VCaP (cell line): ENCODE results near the gene IFTAP.
"Not testable (repeated sequence)": the region's sequence is repeated elsewhere in the genome, so short reads cannot be mapped to it uniquely, and the experiment has no call there.

Source experiments
- H3K27ac ChIP-seq: fragments of 450-650 bp; 2 replicates; pipeline ENCODE4 v1.5.1; 2017
- TF ChIP-seq, protein P1 (sequence below): fragments of 450-650 bp; conservative IDR thresholded peaks from 2 replicates; pipeline ENCODE4 v1.5.1; 2017; ENCODE audit warnings: mild to moderate bottlenecking, moderate library complexity

IFTAP gene, protein sequence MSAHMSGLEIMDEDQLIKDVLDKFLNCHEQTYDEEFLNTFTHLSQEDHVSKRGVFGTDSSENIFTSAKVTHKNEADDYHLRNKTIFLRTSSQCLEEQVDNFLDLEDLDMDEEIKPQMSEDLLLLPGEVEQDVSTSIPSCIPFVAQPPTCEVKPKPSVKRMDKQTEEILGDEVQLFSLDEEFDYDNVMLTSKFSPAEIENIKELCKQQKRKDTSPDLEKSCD

DNA sequence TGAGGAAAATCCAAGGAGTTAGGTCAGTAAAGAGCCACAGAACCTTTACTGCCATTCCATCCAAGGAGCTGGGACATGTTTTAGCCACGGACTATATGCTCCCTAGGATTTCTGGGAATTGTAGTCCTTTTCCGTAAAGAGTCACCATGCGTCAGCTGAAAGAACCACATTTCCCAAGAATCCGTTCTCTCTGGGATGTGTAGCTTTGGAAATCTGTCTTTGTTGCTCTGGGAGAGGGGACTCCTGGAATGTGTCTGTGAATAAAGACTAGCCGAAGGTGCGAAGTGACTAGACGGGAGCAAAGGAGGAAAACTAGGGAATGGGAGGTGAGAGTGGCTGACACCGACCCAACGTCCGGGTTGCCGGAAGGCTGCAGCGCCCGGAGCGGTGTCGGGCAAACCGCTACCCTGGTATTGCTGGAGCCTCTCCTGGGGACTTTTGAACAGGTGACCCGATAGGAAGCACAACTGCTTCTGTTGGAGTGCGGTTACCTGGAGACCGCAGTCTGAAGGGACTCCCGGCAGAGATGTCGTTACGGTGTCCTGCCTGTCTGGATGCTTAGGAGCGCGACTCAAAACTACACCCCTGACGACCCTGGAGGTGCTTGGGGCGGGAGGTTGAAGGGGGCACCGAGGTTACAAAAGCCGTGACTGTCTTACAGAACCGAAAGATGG lies at the start of gene IFTAP:
Gene IFTAP (plus strand): TSS at position 187 of the 674 bp plus-strand sequence. CDS start 15,602 bp downstream, outside the sequence.
- TF ChIP-seq, protein P1, sequence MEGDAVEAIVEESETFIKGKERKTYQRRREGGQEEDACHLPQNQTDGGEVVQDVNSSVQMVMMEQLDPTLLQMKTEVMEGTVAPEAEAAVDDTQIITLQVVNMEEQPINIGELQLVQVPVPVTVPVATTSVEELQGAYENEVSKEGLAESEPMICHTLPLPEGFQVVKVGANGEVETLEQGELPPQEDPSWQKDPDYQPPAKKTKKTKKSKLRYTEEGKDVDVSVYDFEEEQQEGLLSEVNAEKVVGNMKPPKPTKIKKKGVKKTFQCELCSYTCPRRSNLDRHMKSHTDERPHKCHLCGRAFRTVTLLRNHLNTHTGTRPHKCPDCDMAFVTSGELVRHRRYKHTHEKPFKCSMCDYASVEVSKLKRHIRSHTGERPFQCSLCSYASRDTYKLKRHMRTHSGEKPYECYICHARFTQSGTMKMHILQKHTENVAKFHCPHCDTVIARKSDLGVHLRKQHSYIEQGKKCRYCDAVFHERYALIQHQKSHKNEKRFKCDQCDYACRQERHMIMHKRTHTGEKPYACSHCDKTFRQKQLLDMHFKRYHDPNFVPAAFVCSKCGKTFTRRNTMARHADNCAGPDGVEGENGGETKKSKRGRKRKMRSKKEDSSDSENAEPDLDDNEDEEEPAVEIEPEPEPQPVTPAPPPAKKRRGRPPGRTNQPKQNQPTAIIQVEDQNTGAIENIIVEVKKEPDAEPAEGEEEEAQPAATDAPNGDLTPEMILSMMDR, result no peak

DNA sequence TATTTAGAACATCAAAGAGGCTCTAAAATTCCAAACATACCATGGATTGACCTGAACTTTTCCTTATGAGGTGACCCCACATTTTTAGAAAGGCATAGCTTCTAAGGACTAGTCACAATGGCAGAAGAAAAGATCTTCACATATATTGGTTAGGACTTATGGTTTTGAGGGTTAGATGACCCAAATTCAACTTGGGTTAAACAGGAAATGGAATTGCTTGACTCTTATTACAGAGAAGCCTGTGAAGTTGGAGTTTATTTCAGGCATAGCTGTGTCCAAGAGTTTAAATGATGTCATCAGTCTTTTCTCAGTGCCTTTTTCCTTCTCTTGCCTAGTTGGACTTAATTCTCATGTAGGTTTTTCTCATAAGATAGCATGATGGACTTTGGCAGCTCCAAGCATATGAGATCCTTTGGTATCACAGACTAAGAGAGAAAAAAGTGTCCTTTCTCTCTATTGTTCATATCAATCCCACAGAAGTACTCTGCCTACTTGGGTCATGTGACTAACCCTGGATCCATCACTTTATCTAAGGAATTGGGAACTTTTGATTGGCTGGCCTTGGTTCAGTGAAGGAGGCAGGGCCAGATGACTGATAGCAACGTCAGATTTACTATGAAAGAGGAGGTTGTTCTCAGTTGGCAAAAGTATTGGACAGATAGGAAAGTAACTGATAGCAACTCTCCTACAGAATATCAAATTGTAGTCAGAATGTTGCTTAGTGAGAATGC lies 43.8 kb upstream of the IFTAP start:
- no peak overlapping the region for H3K27ac ChIP-seq
- TF ChIP-seq, protein P1, result no peak

More for the DNA sequence above, at the start of gene IFTAP:
- H3K27ac ChIP-seq, result peak within 1 kb of the TSS; percentile 56

DNA sequence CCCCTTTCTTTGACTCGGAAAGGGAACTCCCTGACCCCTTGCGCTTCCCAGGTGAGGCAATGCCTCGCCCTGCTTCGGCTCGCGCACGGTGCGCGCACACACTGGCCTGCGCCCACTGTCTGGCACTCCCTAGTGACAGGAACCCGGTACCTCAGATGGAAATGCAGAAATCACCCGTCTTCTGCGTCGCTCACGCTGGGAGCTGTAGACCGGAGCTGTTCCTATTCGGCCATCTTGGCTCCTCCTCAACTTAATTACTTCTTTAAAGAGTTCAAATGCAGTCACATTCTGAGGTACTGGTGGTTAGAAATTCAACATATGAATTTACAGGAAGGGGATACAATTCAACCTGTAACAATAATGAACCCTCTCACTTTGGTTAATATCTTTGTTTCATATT lies 36.9 kb upstream of the IFTAP start:
- not testable (repeated sequence) for H3K27ac ChIP-seq

DNA sequence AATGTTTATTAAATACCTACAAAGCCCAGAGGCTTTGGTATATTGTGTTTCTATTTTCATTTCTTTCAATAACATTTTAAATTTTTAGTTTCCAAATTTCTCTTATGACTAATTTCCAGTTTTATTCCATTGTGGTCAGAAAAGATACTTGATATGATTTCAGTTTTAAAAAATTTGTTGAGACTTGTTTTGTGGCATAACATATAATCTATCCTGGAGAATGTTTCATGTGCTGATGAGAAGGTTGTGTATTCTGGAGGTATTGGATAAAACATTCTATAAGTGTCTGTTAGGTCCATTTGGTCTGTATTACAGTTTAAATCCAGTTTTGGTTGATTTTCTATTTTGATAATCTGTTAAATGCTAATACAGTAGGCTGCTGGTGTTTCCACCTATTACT lies 36.3 kb upstream of the IFTAP start:
- H3K27ac ChIP-seq, result no peak overlapping the region

DNA sequence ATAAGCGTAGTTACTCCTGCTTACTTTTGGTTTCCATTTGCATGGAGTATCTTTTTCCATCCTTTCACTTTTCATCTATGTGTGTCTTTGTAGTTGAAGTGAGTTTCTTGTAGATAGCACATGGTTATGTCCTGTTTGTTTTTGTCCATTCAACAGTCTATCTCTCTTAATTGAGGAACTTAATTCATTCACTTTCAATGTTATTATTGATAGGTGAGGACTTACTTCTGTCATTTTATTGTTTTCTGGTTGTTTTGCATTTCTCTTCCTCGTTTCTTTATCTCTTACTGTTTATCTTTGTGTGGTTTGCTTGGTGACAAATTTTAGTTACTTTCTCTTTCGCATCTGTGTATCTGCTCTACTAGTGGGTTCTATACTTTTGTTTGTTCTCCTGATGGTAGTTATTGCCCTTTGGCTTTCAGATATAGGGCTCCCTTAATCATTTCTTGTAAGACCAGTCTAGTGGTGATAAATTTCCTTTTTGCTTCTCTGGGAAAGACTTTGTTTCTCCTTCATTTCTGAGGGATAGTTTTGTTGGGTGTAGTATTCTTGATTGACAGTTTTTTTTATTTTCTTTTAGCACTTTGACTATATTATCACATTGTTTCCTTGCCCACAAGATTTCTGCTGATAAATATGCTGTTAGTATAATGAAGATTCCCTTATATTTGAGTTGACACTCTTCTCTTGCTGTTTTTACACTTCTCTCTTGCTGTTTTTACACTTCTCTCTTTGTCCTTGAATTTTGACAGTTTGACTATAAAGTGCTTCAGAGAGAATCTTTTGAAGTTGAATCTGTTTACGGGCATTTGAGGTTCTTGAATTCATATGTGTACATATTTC lies 35.5 kb upstream of the IFTAP start:
- no peak overlapping the region for H3K27ac ChIP-seq
- TF ChIP-seq, protein P1, result no peak

More for the DNA sequence above, 36.3 kb upstream of the IFTAP start:
- TF ChIP-seq, protein P1, result no peak

DNA sequence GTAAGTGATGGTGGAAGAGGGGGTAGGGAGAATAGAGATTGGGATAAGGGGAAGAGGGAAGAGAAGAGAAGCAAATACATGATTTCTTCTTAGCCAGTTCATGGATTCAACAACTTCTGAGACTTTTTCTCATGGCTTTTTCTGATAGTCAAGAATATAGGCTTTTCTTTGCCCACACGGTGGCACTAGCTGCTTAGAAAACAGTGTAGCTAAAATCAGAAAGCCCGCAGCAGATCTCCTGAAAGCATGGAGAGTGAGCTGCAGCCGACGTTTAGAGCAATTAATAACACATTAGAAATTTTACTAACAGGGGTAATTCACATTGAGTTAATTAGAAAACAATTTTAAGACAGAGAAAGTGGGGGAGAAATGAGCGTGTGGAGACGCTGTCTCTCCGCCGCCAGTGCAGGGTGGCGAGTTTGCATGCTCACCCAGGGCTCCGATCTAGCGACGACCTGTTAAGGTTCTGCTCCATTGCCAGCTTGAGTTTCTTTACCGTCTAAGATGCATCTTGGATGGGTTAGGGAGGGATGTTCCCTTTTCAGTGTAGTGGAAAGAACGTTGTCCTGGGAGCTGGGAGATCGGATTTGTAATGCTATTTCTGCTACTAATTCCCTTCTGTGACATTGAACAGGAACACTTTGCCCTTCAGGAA lies 29.8 kb upstream of the IFTAP start:
- H3K27ac ChIP-seq, result peak overlapping the region; percentile 24; the same call in 1 of the 2 replicates
- TF ChIP-seq, protein P1, result peak; percentile 80

DNA sequence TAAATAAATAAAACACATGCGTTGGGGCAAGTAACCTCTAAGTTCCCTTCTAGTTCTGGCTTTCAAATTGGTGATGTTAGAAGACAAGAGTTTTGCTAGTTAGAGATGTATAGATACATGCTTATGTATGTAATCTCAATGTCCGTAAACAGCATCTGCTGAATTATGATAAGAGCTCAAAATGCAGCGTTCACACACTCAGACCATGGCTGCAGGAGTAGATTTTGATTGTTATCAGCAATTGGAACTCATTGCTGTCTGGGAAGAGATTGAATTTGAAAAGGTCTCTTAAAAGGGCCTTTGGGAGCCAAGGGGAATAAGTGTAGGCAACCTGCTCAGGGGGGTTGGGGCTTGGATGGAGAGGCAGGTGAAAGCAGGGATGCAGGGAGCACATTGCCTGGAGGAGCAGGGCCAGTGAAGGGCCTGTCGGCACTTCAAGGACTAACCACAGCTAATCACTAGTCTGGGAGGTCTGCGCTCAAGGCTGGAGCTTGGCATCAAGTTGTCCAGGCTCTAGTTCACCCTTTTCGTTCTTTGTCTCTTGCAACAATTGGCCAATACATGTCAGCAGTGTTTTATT lies 29.2 kb upstream of the IFTAP start:
- TF ChIP-seq, protein P1, result no peak
- H3K27ac ChIP-seq, result no peak overlapping the region
